Measurements from ENCODE around the gene CCSER2. TPM values are rescaled to one million over a fixed set of nuclear protein-coding genes. Genes with fewer than 3 reads are reported as not detected.

The CCSER2 gene
- total RNA-seq, 2 experiments from 2014 or later = 56.9 to 57.5 TPM

DNA sequence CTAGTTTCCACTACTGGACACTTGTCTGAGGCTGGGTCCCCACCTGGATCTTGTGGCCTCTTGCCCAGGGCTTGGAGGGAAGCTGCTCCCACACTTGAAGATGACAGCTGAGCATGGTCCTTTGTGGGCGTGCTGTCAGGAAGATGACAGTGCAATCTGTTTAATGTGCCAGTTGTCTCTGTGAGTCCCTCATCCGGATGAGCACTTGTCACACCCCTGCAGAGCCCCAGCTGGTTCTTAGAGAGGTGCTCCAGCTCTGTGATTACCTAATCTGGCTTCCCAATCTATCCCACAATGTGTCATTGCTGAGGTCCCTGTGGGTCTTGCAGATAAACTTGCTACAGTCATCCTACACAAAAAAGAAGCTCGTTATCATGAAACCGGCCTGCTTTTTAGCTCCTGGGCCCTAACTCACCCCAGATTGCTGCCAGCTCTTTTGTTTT is 34.8 kb upstream of the CCSER2 start:
- ATAC-seq (peak; percentile 84), DNase-seq (peak; percentile 60)
- peaks cover 20% of the 10 kb centered on the region for H3K4me1 Mint-ChIP-seq (ENCODE audit: low read depth)
- no peak overlapping the region for H3K4me3 Mint-ChIP-seq
- no peaks in the 10 kb centered on the region for H3K9me3 Mint-ChIP-seq
- CTCF ChIA-PET = interaction anchor here (1.0 to 1.6 kb wide), 3 partner anchors 26 to 48 kb away, joined by 3 to 5 read pairs (median 5); no protein-coding TSS in a partner anchor
- intact Hi-C loops (cut with micrococcal nuclease) = no loop called here
- H3K27me3 Mint-ChIP-seq = peaks cover 7% of the 10 kb centered on the region
- POLR2A ChIA-PET = interaction anchor here (0.6 kb wide), 1 partner anchor 36 kb away, joined by 3 read pairs; no protein-coding TSS in a partner anchor
- no peaks in the 10 kb centered on the region for H3K36me3 Mint-ChIP-seq (ENCODE audit: low read depth)
- no peak overlapping the region for H3K27ac Mint-ChIP-seq
- TF ChIP-seq, protein P1, sequence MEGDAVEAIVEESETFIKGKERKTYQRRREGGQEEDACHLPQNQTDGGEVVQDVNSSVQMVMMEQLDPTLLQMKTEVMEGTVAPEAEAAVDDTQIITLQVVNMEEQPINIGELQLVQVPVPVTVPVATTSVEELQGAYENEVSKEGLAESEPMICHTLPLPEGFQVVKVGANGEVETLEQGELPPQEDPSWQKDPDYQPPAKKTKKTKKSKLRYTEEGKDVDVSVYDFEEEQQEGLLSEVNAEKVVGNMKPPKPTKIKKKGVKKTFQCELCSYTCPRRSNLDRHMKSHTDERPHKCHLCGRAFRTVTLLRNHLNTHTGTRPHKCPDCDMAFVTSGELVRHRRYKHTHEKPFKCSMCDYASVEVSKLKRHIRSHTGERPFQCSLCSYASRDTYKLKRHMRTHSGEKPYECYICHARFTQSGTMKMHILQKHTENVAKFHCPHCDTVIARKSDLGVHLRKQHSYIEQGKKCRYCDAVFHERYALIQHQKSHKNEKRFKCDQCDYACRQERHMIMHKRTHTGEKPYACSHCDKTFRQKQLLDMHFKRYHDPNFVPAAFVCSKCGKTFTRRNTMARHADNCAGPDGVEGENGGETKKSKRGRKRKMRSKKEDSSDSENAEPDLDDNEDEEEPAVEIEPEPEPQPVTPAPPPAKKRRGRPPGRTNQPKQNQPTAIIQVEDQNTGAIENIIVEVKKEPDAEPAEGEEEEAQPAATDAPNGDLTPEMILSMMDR (IDR thresholded peaks at IDR 0.05) = no peak

DNA sequence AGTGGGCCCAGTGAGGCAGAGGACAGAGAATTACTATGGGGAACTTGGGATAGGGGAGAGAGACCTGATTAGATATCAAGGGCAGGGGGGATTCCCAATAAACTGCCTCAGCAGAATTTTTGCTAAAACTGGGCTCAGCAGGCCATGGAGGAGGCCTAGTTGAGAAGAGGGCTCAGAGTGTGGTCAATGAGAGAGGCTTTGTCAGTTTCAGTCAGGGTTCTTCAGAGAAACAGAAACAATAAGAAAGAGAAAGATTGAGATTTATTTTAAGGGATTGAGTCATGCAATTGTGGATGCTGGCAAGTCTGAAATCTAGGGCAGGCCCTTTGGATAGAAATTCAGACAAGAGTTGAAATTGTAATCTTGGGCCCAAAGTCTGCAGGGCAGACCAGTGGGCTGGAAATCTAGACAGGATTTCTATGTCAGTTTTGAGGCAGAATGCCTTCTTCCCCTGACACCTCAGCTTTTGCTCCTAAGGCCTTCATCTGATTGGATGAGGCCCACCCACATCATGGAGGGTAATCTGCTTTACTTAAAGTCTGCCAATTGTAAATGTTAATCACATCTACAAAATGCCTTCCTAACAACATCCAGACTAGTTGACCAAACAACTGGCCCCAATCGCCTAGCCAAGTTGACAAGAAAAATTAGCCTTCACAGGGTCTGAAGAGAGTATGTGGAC is 33.5 kb upstream of the CCSER2 start:
- no peaks in the 10 kb centered on the region for H3K9me3 Mint-ChIP-seq
- DNase-seq = no peak
- TF ChIP-seq, protein P1 (IDR thresholded peaks at IDR 0.05) = no peak
- intact Hi-C loops (cut with micrococcal nuclease) = no loop called here
- H3K4me3 Mint-ChIP-seq = no peak overlapping the region
- POLR2A ChIA-PET = no interaction called here
- CTCF ChIA-PET = no interaction called here
- no peak overlapping the region for H3K27ac Mint-ChIP-seq
- peaks cover 1% of the 10 kb centered on the region for H3K27me3 Mint-ChIP-seq
- H3K36me3 Mint-ChIP-seq (ENCODE audit: low read depth) = no peaks in the 10 kb centered on the region
- peak; percentile 75 for ATAC-seq
- peaks cover 20% of the 10 kb centered on the region for H3K4me1 Mint-ChIP-seq (ENCODE audit: low read depth)

DNA sequence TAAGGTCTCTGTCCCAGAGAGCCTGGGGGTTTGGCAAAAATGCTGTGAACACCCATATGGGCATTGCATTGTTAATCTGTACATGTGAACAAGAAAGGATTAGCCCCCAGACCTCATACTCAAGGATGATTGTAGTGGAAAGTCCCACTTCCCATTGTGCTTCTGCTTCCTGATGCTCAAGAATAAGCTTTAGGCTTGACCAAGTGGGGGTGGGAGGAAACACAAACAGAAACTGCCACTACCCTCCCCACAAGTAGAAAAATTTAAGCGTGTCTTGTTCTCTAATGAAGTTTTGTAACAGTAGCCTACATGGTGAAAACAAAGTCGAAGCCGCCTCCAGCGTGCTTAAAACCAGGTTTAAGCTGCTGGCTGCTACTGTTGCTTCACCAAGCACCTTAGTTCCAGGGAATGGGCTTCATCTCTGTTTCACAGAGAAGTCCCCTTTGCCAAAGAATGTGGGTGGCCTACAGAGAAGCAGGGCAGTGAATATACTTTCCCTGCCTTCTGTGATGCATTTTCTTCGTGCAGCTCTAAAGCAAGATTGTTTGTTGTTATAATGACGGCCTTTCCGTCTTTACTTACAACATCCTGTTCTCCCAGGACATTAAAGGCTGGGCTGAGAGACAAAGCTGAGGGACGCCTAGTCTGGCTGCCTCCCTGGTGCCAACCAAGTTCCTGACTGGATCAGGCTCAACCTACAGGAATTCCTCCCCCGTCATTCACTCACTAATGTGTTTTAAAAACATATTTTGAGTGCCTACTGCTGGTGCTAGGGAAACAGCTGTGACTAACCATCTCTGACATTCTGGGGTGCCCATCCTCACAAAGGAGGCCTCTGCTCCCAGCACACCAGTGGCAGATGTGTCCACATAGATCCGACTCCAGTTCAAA is 32.1 kb upstream of the CCSER2 start:
- H3K4me3 Mint-ChIP-seq = no peak overlapping the region
- intact Hi-C loops (cut with micrococcal nuclease) = no loop called here
- H3K4me1 Mint-ChIP-seq (ENCODE audit: low read depth) = peaks cover 20% of the 10 kb centered on the region
- CTCF ChIA-PET = interaction anchor here (1.5 kb wide), 1 partner anchor 76 kb away, joined by 3 read pairs; no protein-coding TSS in a partner anchor
- POLR2A ChIA-PET = interaction anchor here (0.6 kb wide), 1 partner anchor 79 kb away, joined by 3 read pairs; no protein-coding TSS in a partner anchor
- TF ChIP-seq, protein P1 (IDR thresholded peaks at IDR 0.05) = no peak
- no peak for ATAC-seq
- DNase-seq = no peak
- H3K27me3 Mint-ChIP-seq = no peaks in the 10 kb centered on the region
- H3K36me3 Mint-ChIP-seq (ENCODE audit: low read depth) = no peaks in the 10 kb centered on the region
- H3K9me3 Mint-ChIP-seq = no peaks in the 10 kb centered on the region
- no peak overlapping the region for H3K27ac Mint-ChIP-seq

DNA sequence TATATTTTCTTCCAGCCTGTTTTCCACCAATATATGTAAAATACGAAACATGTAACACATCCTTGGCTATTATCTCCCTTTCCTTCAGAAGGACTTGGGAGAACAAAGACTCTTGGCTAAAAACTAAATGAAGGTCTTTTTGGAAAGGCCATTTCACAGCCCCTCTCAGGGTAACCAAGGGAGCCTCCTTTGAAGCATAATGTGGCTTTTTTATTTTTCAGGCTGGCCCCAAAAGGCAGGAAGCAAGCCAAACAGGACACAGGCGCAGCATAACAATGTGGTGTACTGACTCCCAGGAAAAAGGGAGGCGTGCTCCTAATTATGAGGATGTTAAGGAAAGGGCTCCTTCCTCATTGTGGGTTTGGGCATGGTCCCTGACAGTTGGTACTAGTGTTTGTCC is 30.3 kb upstream of the CCSER2 start:
- intact Hi-C loops (cut with micrococcal nuclease) = no loop called here
- Mint-ChIP-seq H3K36me3 (ENCODE audit: low read depth) (no peaks in the 10 kb centered on the region), H3K4me3 (no peak overlapping the region), H3K27me3 (peaks cover 2% of the 10 kb centered on the region), H3K27ac (no peak overlapping the region), H3K4me1 (ENCODE audit: low read depth) (peaks cover 20% of the 10 kb centered on the region), H3K9me3 (no peaks in the 10 kb centered on the region)
- no peak for DNase-seq
- ATAC-seq = no peak
- ChIA-PET POLR2A (no interaction called here), CTCF (interaction anchor here (1.0 kb wide), 1 partner anchor 132 kb away, joined by 4 read pairs; no protein-coding TSS in a partner anchor)
- TF ChIP-seq, protein P1 (IDR thresholded peaks at IDR 0.05) = no peak

Measured in activated CD8-positive, alpha-beta T cell treated with anti-CD3 and anti-CD28 coated beads for 36 hours (primary cell).